ENCODE measurements around the gene PPP2R2B.

Gene PPP2R2B

DNA sequence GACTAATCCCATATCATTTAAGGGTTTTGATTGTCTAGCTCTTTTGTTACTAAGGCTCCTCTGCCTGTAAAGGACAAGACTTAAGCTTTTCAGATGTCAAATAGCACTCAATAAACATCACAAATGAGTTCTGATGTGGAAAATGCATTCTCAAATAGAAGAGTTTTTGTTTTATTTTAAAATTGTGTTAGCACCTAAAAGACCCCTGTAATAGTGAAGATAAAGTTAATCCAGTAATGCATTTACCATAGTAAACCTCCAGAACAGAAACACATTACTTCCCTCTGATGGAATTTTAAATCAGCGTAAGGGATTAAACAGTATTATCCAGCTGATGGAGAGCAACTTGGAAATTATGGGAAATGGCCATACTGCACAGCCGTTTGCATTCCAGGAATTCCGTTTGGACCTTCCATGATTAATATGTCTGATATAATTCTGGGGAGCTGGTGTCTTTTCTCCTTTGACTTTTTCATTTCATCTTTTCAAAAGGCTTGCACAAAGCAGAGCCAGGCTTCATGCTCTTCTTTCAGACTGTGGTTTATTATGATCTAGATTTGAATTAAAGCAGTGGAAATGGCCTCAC, 105.6 kb downstream of the PPP2R2B start:
- H3K36me3 ChIP-seq (ENCODE audit: control insufficient read depth, insufficient read depth, low read length) = no peaks in the 10 kb centered on the region
- TF ChIP-seq CTCF (IDR thresholded peaks at IDR 0.05; ENCODE audit: insufficient read depth, low read length, poor library complexity, severe bottlenecking) = no peak
- H3K4me3 ChIP-seq (replicated peaks; ENCODE audit: low read depth, low read length) = no peak overlapping the region
- DNase-seq (ENCODE audit: extremely low read depth, insufficient read length) = no peak
- H3K27me3 ChIP-seq (replicated peaks; ENCODE audit: control insufficient read depth, insufficient read depth, low read length) = no peaks in the 10 kb centered on the region

GRCh38 chr5:146770980-146771379, 107.6 kb downstream of the PPP2R2B start:
- Histone ChIP-seq H3K4me3 (replicated peaks; ENCODE audit: low read depth, low read length) (no peak overlapping the region), H3K27me3 (replicated peaks; ENCODE audit: control insufficient read depth, insufficient read depth, low read length) (no peaks in the 10 kb centered on the region), H3K36me3 (ENCODE audit: control insufficient read depth, insufficient read depth, low read length) (no peaks in the 10 kb centered on the region)
- TF ChIP-seq CTCF (IDR thresholded peaks at IDR 0.05; ENCODE audit: insufficient read depth, low read length, poor library complexity, severe bottlenecking) = no peak
- DNase-seq (ENCODE audit: extremely low read depth, insufficient read length) = no peak

DNA sequence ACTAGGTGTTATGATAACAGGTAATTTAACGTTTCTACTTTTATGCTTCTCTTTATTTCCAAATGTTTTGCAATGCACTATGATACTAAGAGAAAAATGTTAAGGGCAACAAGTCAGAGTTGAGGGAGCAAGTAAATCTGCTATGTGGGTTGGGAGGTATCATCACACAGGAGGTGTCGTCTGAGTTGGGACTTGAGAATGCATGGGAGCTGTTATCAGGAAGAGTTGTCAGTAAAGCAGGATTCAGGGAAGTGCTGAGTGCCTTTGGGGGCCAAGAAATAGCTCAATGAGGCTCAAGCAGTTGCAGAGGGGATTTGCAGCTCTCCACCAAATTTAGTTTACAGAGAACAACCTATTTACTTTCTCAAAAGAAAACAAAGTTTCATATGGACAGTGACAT, 108.0 kb downstream of the PPP2R2B start:
- no peak for TF ChIP-seq CTCF (IDR thresholded peaks at IDR 0.05; ENCODE audit: insufficient read depth, low read length, poor library complexity, severe bottlenecking)
- Histone ChIP-seq H3K36me3 (ENCODE audit: control insufficient read depth, insufficient read depth, low read length) (no peaks in the 10 kb centered on the region), H3K4me3 (replicated peaks; ENCODE audit: low read depth, low read length) (no peak overlapping the region), H3K27me3 (replicated peaks; ENCODE audit: control insufficient read depth, insufficient read depth, low read length) (no peaks in the 10 kb centered on the region)
- no peak for DNase-seq (ENCODE audit: extremely low read depth, insufficient read length)

- Histone ChIP-seq H3K36me3 (ENCODE audit: control insufficient read depth, insufficient read depth, low read length) (no peaks in the 10 kb centered on the region), H3K4me3 (replicated peaks; ENCODE audit: low read depth, low read length) (no peak overlapping the region), H3K27me3 (replicated peaks; ENCODE audit: control insufficient read depth, insufficient read depth, low read length) (no peaks in the 10 kb centered on the region)
- no peak for DNase-seq (ENCODE audit: extremely low read depth, insufficient read length)
- no peak for TF ChIP-seq CTCF (IDR thresholded peaks at IDR 0.05; ENCODE audit: insufficient read depth, low read length, poor library complexity, severe bottlenecking)
Measured at GRCh38 chr5:146767534-146767933, 111.0 kb downstream of the PPP2R2B start.

- TF ChIP-seq CTCF (IDR thresholded peaks at IDR 0.05; ENCODE audit: insufficient read depth, low read length, poor library complexity, severe bottlenecking) = no peak
- H3K36me3 ChIP-seq (ENCODE audit: control insufficient read depth, insufficient read depth, low read length) = no peaks in the 10 kb centered on the region
- no peak for DNase-seq (ENCODE audit: extremely low read depth, insufficient read length)
- H3K27me3 ChIP-seq (replicated peaks; ENCODE audit: control insufficient read depth, insufficient read depth, low read length) = no peaks in the 10 kb centered on the region
- no peak overlapping the region for H3K4me3 ChIP-seq (replicated peaks; ENCODE audit: low read depth, low read length)
Measured at GRCh38 chr5:146766013-146766412, 112.5 kb downstream of the PPP2R2B start.

Measured in GM06990 (cell line).